HepG2 (cell line): ENCODE data around the gene ZNF547. TPM values are rescaled to one million over a fixed set of nuclear protein-coding genes. Genes with fewer than 3 reads are reported as not detected.

Experiments used
- ATAC-seq: fragments of 200-7000 bp; cut with Tn5 transposase; 3 replicates; pipeline ENCODE4 v1.9.1; 2020; ENCODE audit warnings: mild to moderate bottlenecking, moderate library complexity
- BruUV-seq: library from RNA; stranded (reverse); fragments of 400-500 nt; replicated peaks from 2 replicates; lab custom pipeline; 2021; lab: Mats Ljungman, UMichigan
- CTCF ChIA-PET: fragments of 300-600 bp; formaldehyde crosslinking; extraction: SDS; loops from one replicate; lab custom pipeline; 2021; ENCODE audit warnings: low total read pairs, inconsistent platforms, low intra/inter-chr PET ratio; lab: Yijun Ruan, JAX
- POLR2A ChIA-PET: fragments of 350-600 bp; sonication (Branson Sonifier 250); formaldehyde crosslinking; loops from one replicate; lab custom pipeline; 2020; ENCODE audit warnings: antibody characterized with exemption, inconsistent platforms; lab: Yijun Ruan, JAX
- DNase-seq: peaks from one replicate; pipeline ENCODE4 v3.0.0-alpha.2; 2015; ENCODE audit warnings: low spot score
- FAIRE-seq: peaks from 3 replicates; lab custom pipeline; 2011; peaks lifted over from hg19 to GRCh38; lab: Jason Lieb, UNC
- H2AFZ ChIP-seq: one replicate; pipeline ENCODE4 v1.6.1; 2011; ENCODE audit warnings: low read length, inconsistent platforms
- H3K27ac ChIP-seq: fragments of 300-600 bp; 3 replicates; pipeline ENCODE4 v1.8.0; 2011; ENCODE audit warnings: mixed run types, mild to moderate bottlenecking, mixed read lengths, low read length, inconsistent platforms; ENCODE audit not compliant: insufficient read depth; ENCODE audit errors: extremely low read length
- H3K27me3 ChIP-seq, 2 experiments: fragments of 200-600 bp in 1 of 2; 2 replicates in 1 of 2; 3 replicates in 1 of 2; pipeline versions ENCODE4 v1.6.0 to v1.8.0; 2011; ENCODE audit warnings: low read length in 2 of 2, mild to moderate bottlenecking in 2 of 2, moderate library complexity in 2 of 2, inconsistent platforms in 1 of 2; ENCODE audit not compliant: insufficient read depth in 2 of 2, control insufficient read depth in 1 of 2
- H3K36me3 ChIP-seq, 2 experiments: fragments of 200-600 bp in 1 of 2; replicated peaks in 1 of 2; 2 replicates in 1 of 2; 3 replicates in 1 of 2; pipeline versions ENCODE4 v1.5.1 to v1.8.0; 2011; ENCODE audit warnings: low read length in 2 of 2, inconsistent platforms in 1 of 2; ENCODE audit not compliant: insufficient read depth in 2 of 2, control insufficient read depth in 1 of 2
- H3K4me1 ChIP-seq: 2 replicates; pipeline ENCODE4 v1.5.1; 2012; ENCODE audit warnings: low read length, inconsistent platforms; ENCODE audit not compliant: insufficient read depth
- H3K4me2 ChIP-seq: 2 replicates; pipeline ENCODE4 v1.6.0; 2011; ENCODE audit warnings: low read depth, low read length, inconsistent platforms
- H3K4me3 ChIP-seq, 3 experiments: fragments of 200-600 bp in 1 of 3; sonication (generic), shearing (Covaris generic) in 1 of 3; replicated peaks in 1 of 3; 2 replicates each; pipeline ENCODE4 v1.5.1; 2011 to 2016; ENCODE audit warnings: low read length in 3 of 3, inconsistent platforms in 2 of 3, low read depth in 2 of 3, mild to moderate bottlenecking in 2 of 3, control low read depth in 1 of 3, mixed read lengths in 1 of 3; ENCODE audit not compliant: insufficient read depth in 1 of 3
- H3K79me2 ChIP-seq: one replicate; pipeline ENCODE4 v1.6.1; 2011; ENCODE audit warnings: low read length, inconsistent platforms; ENCODE audit not compliant: insufficient read depth
- H3K9ac ChIP-seq: 2 replicates; pipeline ENCODE4 v1.6.0; 2011; ENCODE audit warnings: mild to moderate bottlenecking, low read depth, low read length, inconsistent platforms; ENCODE audit not compliant: insufficient read depth
- H3K9me3 ChIP-seq: 2 replicates; pipeline ENCODE4 v1.5.1; 2012; ENCODE audit warnings: mild to moderate bottlenecking, low read length
- H4K20me1 ChIP-seq: 2 replicates; pipeline ENCODE4 v1.6.0; 2011; ENCODE audit warnings: inconsistent platforms, mild to moderate bottlenecking, low read length, moderate library complexity; ENCODE audit not compliant: insufficient read depth
- ARID4A ChIP-seq: sonication (generic); formaldehyde crosslinking; IDR thresholded peaks from 2 replicates; pipeline ENCODE4 v1.5.0; 2020; ENCODE audit warnings: mild to moderate bottlenecking, missing genetic modification reagents, borderline replicate concordance
- CBX2 ChIP-seq, 2 experiments: fragments of 200-600 bp in 1 of 2; sonication (generic); formaldehyde crosslinking in 1 of 2; IDR thresholded peaks; 2 replicates each; pipeline versions ENCODE4 v1.7.0 to v1.8.1; 2018 to 2022; ENCODE audit warnings: low read depth in 2 of 2, low read length in 1 of 2, mild to moderate bottlenecking in 1 of 2, missing genetic modification reagents in 1 of 2
- CEBPG ChIP-seq: IDR thresholded peaks from 2 replicates; pipeline ENCODE4 v1.6.1; 2016
- DNMT1 ChIP-seq: sonication (generic); formaldehyde crosslinking; IDR thresholded peaks from 2 replicates; pipeline ENCODE4 v1.5.1; 2020; ENCODE audit warnings: mild to moderate bottlenecking, missing genetic modification reagents
- FOXO1 ChIP-seq: sonication (generic); formaldehyde crosslinking; IDR thresholded peaks from 2 replicates; pipeline ENCODE4 v1.4.0; 2020; ENCODE audit warnings: missing genetic modification reagents
- KDM3A ChIP-seq: IDR thresholded peaks from 2 replicates; pipeline ENCODE4 v1.6.1; 2018; ENCODE audit warnings: low read depth, missing compliant biosample characterization
- MEIS2 ChIP-seq: sonication (generic); formaldehyde crosslinking; IDR thresholded peaks from 2 replicates; pipeline ENCODE4 v1.9.0; 2021; ENCODE audit warnings: mild to moderate bottlenecking, missing genetic modification reagents
- MYNN ChIP-seq: sonication (generic); formaldehyde crosslinking; IDR thresholded peaks from 2 replicates; pipeline ENCODE4 v1.4.0; 2020; ENCODE audit warnings: mild to moderate bottlenecking, low read depth, missing genetic modification reagents
- NFIC ChIP-seq: IDR thresholded peaks from 2 replicates; pipeline ENCODE4 v1.6.1; 2012; ENCODE audit warnings: mild to moderate bottlenecking, low read length, inconsistent platforms
- POGZ ChIP-seq: sonication (generic); formaldehyde crosslinking; IDR thresholded peaks from 2 replicates; pipeline ENCODE4 v1.4.0; 2020; ENCODE audit warnings: mild to moderate bottlenecking, missing genetic modification reagents
- PREB ChIP-seq: sonication (generic); formaldehyde crosslinking; IDR thresholded peaks from 2 replicates; pipeline ENCODE4 v1.4.0; 2020; ENCODE audit warnings: missing genetic modification reagents
- ZBTB7B ChIP-seq: sonication (generic); formaldehyde crosslinking; IDR thresholded peaks from 2 replicates; pipeline ENCODE4 v1.4.0; 2020; ENCODE audit warnings: missing genetic modification reagents
- ZC3H4 ChIP-seq: sonication (generic); formaldehyde crosslinking; IDR thresholded peaks from 2 replicates; pipeline ENCODE4 v1.4.0; 2020; ENCODE audit warnings: missing genetic modification reagents, borderline replicate concordance
- ZNF136 ChIP-seq: sonication (generic); formaldehyde crosslinking; IDR thresholded peaks from 2 replicates; pipeline ENCODE4 v1.8.1; 2022; ENCODE audit warnings: low read depth, mild to moderate bottlenecking, moderate library complexity, missing genetic modification reagents
- ZNF225 ChIP-seq: sonication (generic); formaldehyde crosslinking; IDR thresholded peaks from 2 replicates; pipeline ENCODE4 v1.4.0; 2020; ENCODE audit warnings: mild to moderate bottlenecking, missing genetic modification reagents
- ZNF251 ChIP-seq: sonication (generic); formaldehyde crosslinking; IDR thresholded peaks from 2 replicates; pipeline ENCODE4 v1.9.0; 2021; ENCODE audit warnings: mild to moderate bottlenecking, missing genetic modification reagents
- ZNF264 ChIP-seq: sonication (generic); formaldehyde crosslinking; IDR thresholded peaks from 2 replicates; pipeline ENCODE4 v1.4.0; 2020; ENCODE audit warnings: missing genetic modification reagents
- ZNF816 ChIP-seq: sonication (generic); formaldehyde crosslinking; IDR thresholded peaks from 2 replicates; pipeline ENCODE4 v1.8.0; 2022; ENCODE audit warnings: missing genetic modification reagents, mild to moderate bottlenecking, borderline replicate concordance
- ZSCAN25 ChIP-seq: sonication (generic); formaldehyde crosslinking; IDR thresholded peaks from 2 replicates; pipeline ENCODE4 v1.8.0; 2022; ENCODE audit warnings: mild to moderate bottlenecking, missing genetic modification reagents
- ZSCAN5A ChIP-seq: sonication (generic); formaldehyde crosslinking; IDR thresholded peaks from 2 replicates; pipeline ENCODE4 v1.8.0; 2022; ENCODE audit warnings: mild to moderate bottlenecking, missing genetic modification reagents, borderline replicate concordance
- WGBS: methylation state at CpG from one replicate; pipeline ENCODE4 v1.1.6; 2017; ENCODE audit warnings: low lambda C conversion rate; 5-methylcytosine and 5-hydroxymethylcytosine counted together
- in situ Hi-C: cut with HindIII; loops from 2 replicates; pipeline ENCODE4 v1.10.0; 2017; ENCODE audit warnings: low pct_unique_long_range_greater_than_20kb; ENCODE audit not compliant: extremely low pct_ligation_motif_present
- intact Hi-C: fragments of 100-400 bp; cut with micrococcal nuclease; formaldehyde crosslinking; loops from one replicate; pipeline ENCODE4 v1.10.0; 2022; ENCODE audit not compliant: unreplicated experiment
- polyA plus RNA-seq, 8 experiments: library from polyadenylated mRNA; depleted of rRNA in 3 of 8; stranded (reverse) in 7 of 8; unstranded in 1 of 8; fragments of >200 nt; fragmentation: Illumina TruSeq in 4 of 8; extraction: Trizol in 4 of 8; gene quantifications; 2 replicates each; pipeline versions ENCODE4 v1.2.1 to v1.2.3, GENCODE V29; 2011 to 2016; ENCODE audit warnings: low read depth in 4 of 8, missing spikeins in 1 of 8, mixed read lengths in 1 of 8; ENCODE audit not compliant: insufficient read depth in 1 of 8
- total RNA-seq, 5 experiments: library from RNA; depleted of rRNA; stranded (reverse); fragments of >200 nt; fragmentation: Illumina TruSeq; extraction: Trizol; gene quantifications; 2 replicates each; pipeline ENCODE4 v1.2.3, GENCODE V29; 2016; ENCODE audit warnings: low read depth in 1 of 5

ZNF547 gene
- total and polyA plus RNA-seq, 2 of the 13 experiments (the other 11 are each of a cell fraction or from before 2014, with no cell fraction given) = 2.0 to 2.6 TPM

GRCh38 chr19:57334191-57334590, 29.2 kb upstream of the ZNF547 start (continued):
- TF ChIP-seq ARID4A (no peak), ZNF136 (CRISPR knock-in tag) (no peak)

- BruUV-seq = no TSS peak
- CTCF ChIA-PET = no interaction called here
- intact Hi-C loops (no loop called here), in situ Hi-C loops (no loop called here)
- ATAC-seq (no peak), DNase-seq (no peak), FAIRE-seq (no peak)
- Histone ChIP-seq H2AFZ (no peak overlapping the region), H3K79me2 (no peaks in the 10 kb centered on the region), H3K4me1 (peaks cover 6% of the 10 kb centered on the region; the same call in 1 of the 2 replicates), H3K27ac (no peak overlapping the region), H3K27me3 (no peaks in the 10 kb centered on the region; a peak in 1 of 5 replicates), H3K4me3 (no peak overlapping the region), H3K36me3 (no peaks in the 10 kb centered on the region), H3K4me2 (no peak overlapping the region), H3K9ac (no peak overlapping the region), H3K9me3 (no peaks in the 10 kb centered on the region), H4K20me1 (no peaks in the 10 kb centered on the region)
- TF ChIP-seq FOXO1 (no peak), ZNF816 (CRISPR knock-in tag) (no peak), ZC3H4 (CRISPR knock-in tag) (no peak), DNMT1 (CRISPR knock-in tag) (no peak), ZBTB7B (CRISPR knock-in tag) (no peak), ZNF264 (no peak), ZNF225 (CRISPR knock-in tag) (no peak), CEBPG (CRISPR knock-in tag) (no peak), MEIS2 (no peak), KDM3A (CRISPR knock-in tag) (no peak), NFIC (no peak), PREB (CRISPR knock-in tag) (no peak), CBX2 (IDR thresholded peaks at IDR 0.05; ENCODE audit: low read depth, low read length) (no peak), CBX2 (CRISPR knock-in tag; IDR thresholded peaks at IDR 0.05; ENCODE audit: low read depth) (no peak), MYNN (no peak), ZSCAN25 (CRISPR knock-in tag) (no peak), ZNF251 (CRISPR knock-in tag) (no peak), POGZ (CRISPR knock-in tag) (no peak), ZSCAN5A (no peak)
- POLR2A ChIA-PET = no interaction called here
- WGBS = 24% methylated on average over 3 of the region's 3 CpGs
Measured at GRCh38 chr19:57338877-57339276, 24.5 kb upstream of the ZNF547 start.
